HG02571 (cell line): ENCODE data around the gene RAC2.
"Not testable (repeated sequence)": the region's sequence is repeated elsewhere in the genome, so short reads cannot be mapped to it uniquely, and the experiment has no call there.

Experiments
- ATAC-seq: cut with Tn5 transposase; IDR thresholded peaks from one replicate; pipeline ENCODE4 v1.9.1; 2021; ENCODE audit warnings: mild to moderate bottlenecking, moderate library complexity; ENCODE audit not compliant: unreplicated experiment

The RAC2 gene

GRCh38 chr22:37237371-37238268 is 6.4 kb downstream of the RAC2 start:
- ATAC-seq, result no peak

DNA sequence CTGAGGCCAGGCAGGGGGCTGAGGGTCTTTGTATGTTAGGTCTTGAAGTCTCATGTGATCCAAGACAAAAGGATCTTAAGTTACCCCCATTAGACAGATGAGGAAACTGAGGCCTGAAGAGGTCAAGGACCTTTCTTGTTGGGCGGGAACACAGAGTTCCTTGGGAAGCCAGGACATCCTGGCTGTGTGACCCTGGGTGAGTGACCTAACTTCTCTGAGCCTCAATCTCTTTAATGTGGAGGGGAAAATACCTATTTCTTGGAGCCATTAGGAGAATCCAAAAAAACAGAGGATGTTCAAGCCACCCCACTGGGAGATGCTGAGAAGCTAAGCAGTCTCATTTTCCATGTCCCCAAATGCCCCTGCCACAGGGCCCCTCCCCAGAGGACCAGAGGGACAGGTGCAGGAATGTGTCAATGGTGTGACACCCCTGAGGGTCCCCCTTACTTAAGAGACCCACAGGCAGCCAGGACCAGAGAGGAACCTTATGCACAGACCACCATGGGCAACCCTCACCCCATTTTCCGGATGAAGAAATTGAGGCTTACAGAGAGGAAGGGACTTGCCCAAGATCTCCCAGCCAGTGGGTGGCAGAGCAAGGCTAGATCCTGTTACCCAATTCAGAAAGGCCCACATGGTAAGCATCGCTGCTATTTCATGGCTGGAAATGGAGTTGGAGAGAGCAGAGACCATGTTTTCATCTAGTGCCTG is 8.0 kb downstream of the RAC2 start:
- ATAC-seq, result no peak

- ATAC-seq, result no peak
Measured at GRCh38 chr22:37234736-37235711, 9.0 kb downstream of the RAC2 start.

- no peak for ATAC-seq
Measured at GRCh38 chr22:37233751-37234631, 10.1 kb downstream of the RAC2 start.

DNA sequence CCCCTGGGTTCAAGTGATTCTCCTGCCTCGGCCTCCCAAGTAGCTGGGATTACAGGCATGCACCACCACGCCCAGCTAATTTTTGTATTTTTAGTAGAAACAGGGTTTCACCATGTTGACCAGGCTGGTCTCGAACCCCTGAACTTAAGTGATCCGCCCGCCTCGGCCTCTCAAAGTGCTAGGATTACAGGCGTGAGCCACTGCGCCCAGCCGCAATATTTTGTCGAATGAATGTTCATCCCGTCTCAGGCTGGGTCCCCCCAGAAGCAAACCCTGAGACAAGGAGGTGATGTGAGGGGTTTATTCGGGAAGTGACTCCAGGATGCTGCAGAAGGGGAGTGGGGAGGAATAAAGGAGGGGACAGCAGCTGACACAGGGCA is 10.7 kb downstream of the RAC2 start:
- ATAC-seq, result not testable (repeated sequence)

DNA sequence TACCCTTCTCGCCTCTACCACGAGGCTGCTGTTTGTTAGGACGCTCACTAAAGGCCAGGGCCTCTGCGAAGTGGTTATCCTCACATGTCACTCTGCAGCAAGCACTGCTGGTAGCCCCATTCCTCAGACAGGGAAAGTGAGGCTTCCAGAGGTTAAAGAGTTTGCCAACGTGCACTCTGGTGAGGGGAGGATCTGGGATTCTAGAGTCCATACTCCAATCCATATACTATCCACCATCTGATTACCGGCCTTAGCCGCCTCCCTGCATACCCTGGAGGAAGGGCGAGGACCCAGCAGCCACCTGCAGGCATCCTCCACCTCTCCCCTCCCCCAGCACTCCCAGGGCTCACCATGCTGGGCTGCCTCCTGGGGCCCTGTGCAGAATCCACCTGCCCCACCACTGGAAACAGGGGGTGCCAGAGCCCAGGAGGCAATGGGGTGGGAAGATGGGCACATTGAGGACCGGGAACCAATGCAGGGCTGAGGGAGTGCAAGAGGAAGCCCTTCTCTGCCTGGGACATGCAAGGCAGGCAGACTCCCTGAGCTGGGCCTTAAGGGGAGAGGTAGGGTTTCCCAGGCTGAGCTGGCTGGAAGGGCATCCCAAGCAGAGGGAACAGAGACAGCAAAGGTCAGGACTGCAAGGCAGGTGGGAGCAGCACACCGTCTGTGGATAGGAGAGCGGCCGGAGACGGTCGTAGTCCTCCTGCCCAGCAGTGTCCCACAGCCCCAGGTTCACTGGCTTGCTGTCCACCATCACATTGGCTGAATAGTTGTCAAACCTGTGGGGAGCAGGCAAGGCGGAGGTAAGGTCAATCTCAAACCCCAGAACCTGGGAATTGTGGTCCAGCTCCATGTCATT is 11.7 kb downstream of the RAC2 start:
- ATAC-seq, result no peak

- ATAC-seq, result no peak
Measured at GRCh38 chr22:37231406-37232139, 12.5 kb downstream of the RAC2 start.

GRCh38 chr22:37230673-37231405 is 13.2 kb downstream of the RAC2 start:
- no peak for ATAC-seq

DNA sequence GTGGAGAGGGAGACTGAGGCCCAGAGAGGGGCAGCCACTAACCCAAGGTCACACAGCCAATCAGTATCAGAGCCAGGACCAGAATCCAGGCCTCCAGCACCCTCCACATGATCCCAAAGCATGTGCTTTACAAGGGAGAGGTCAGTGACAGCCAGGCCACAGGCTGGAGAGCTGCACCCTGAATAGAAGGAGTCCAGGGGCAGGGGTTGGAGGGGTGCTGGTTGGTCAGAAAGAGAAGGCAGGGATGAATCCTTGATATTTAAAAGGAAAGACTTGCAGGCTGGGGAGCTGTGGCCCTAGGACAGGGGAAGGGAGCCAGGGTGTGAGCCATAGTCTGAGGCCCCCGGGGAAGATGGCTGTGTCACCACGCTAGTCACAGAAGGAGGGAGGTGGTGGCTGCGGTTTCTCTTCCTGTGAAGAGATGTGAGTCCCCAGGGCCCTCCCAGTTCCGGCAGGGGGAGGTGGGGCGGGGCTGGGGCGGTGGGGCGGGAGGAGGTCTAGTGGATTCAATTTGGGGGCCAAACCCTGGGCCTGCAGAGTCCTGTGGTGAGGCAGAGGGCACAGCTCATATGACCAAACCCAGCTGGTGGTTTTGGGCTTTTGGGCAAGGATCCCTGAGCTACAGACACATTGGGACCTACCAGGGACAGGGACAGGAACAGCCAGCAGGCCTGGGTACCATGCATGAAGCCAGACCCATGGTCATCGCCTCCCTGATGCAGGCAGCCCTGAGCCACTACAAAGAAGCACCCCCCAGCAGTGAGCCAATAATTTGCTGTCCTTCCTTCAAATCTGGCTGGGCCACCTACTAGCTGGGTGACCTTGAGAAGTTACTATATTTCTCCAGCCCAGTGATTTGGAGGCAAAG is 14.0 kb downstream of the RAC2 start:
- no peak for ATAC-seq

DNA sequence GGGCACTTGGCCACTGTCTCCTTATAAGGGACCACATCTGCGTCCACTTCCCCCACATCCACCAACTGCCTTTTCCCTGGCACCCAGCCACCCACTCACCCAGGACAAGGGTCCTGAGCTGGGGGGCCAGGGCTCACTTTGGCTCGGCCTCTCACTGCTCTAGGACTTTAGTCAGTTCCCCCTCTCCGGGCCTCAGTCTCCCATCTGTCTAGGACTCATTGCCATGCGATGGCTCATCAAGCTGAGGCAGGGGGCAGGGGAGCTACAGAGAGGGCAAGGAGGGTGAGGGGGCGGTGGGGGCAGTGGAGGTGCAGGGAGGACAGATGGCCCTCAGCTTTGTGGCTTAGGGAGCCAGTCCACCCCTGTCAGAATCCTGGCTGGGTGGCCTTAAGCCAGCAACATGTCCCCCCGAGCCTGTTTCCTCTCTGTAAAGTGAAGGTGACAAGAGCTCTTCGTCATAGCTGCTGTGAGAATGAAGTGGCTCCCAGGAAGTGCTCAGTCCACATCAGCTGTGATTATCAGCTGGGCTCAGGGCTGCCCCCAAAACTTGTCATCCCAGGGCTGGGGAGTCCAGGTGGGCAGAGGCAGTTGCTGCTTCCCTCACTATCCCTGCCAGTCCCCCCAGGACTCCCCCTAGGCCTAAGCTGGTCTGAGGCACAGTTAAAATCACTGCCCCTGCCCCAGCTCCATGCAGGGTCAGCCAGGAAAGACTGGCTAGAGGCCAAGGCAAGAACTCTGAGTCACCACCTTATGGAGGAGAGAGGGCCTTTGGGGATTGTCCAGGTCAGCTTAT is 14.9 kb downstream of the RAC2 start:
- no peak for ATAC-seq

- ATAC-seq, result no peak
Measured at GRCh38 chr22:37228106-37229011, 15.7 kb downstream of the RAC2 start.

- ATAC-seq, result no peak
Measured at GRCh38 chr22:37226514-37226913, 17.6 kb downstream of the RAC2 start.

DNA sequence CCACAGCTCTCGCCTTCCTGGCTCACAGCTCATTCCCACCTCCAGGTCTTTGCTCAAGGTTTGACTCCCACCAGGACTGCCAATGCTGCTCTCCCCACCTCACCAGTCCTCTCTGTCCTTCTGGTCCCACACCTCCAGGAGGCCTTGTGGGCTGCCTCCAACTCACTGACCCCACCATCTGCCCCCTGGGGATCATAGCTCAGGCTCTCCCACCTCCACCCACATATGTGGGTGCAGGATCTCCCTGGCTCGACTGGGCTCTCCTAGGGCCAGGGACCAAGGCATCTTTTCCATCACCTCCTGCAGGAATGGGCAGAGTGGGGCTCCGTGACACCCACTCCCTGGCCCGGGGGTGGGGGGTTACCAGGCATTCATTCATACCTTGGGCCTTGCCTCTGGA is 18.0 kb downstream of the RAC2 start:
- no peak for ATAC-seq

- ATAC-seq, result no peak
Measured at GRCh38 chr22:37225481-37225880, 18.6 kb downstream of the RAC2 start.
